ENCODE measurements around the gene LIPN.

Gene LIPN

GRCh38 chr10:88786032-88786770 is 26.4 kb downstream of the LIPN start:
- no peak for DNase-seq

GRCh38 chr10:88787463-88787862 is 27.6 kb downstream of the LIPN start:
- DNase-seq = no peak

- DNase-seq = no peak
Observed at GRCh38 chr10:88788924-88789323, 29.1 kb downstream of the LIPN start.

- peak; percentile 20 for DNase-seq
Observed at GRCh38 chr10:88791924-88792323, 32.1 kb downstream of the LIPN start.

- DNase-seq = no peak
Observed at GRCh38 chr10:88792661-88793060, 32.8 kb downstream of the LIPN start.

GRCh38 chr10:88793712-88794299 is 34.0 kb downstream of the LIPN start:
- DNase-seq = no peak

- DNase-seq = no peak
Observed at GRCh38 chr10:88794731-88795130, 34.9 kb downstream of the LIPN start.

- DNase-seq = no peak
Observed at GRCh38 chr10:88800152-88801125, 40.6 kb downstream of the LIPN start.

- DNase-seq = no peak
Observed at GRCh38 chr10:88802523-88803285, 42.9 kb downstream of the LIPN start, which contains the start of gene LIPM. TSS of gene LIPM (plus strand) at chr10:88802730. CDS start at chr10:88802897, 167 bp downstream.

GRCh38 chr10:88803641-88804040 is 43.8 kb downstream of the LIPN start:
- DNase-seq = no peak

GRCh38 chr10:88804083-88804812 is 44.4 kb downstream of the LIPN start:
- DNase-seq = no peak

GRCh38 chr10:88805361-88805760 is 45.5 kb downstream of the LIPN start:
- DNase-seq = no peak

- DNase-seq = no peak
Observed at GRCh38 chr10:88805924-88806323, 46.1 kb downstream of the LIPN start.

GRCh38 chr10:88809621-88810020 is 49.8 kb downstream of the LIPN start:
- no peak for DNase-seq

- peak; percentile 45 for DNase-seq
Observed at GRCh38 chr10:88810196-88810961, 50.6 kb downstream of the LIPN start.

- no peak for DNase-seq
Observed at GRCh38 chr10:88813200-88813599, 53.4 kb downstream of the LIPN start.

GRCh38 chr10:88819290-88819689 is 59.5 kb downstream of the LIPN start:
- DNase-seq = no peak

GRCh38 chr10:88820748-88821401 is 61.1 kb downstream of the LIPN start:
- DNase-seq = no peak

- DNase-seq = no peak
Observed at GRCh38 chr10:88826388-88826787, 66.6 kb downstream of the LIPN start.

- DNase-seq = no peak
Observed at GRCh38 chr10:88827671-88828070, 67.9 kb downstream of the LIPN start.

- no peak for DNase-seq
Observed at GRCh38 chr10:88828310-88828709, 68.5 kb downstream of the LIPN start.
